Motor neuron (in vitro differentiated cells): ENCODE results near the gene AATK. TPM values are rescaled to one million over a fixed set of nuclear protein-coding genes. Genes with fewer than 3 reads are reported as not detected.

Experiments used
- ATAC-seq, 8 experiments: fragments of 200-7000 bp; cut with Tn5 transposase; replicated peaks in 6 of 8; 2 replicates each; pipeline ENCODE4 v1.8.0; 2021; ENCODE audit warnings: mild to moderate bottlenecking in 8 of 8, moderate library complexity in 8 of 8
- H3K27ac ChIP-seq, 2 donors: fragments of 250-450 bp; sonication (Bioruptor Pico); 2 replicates each; pipeline ENCODE4 v1.9.0; 2021; ENCODE audit warnings: antibody characterized with exemption in 2 of 2, mild to moderate bottlenecking in 2 of 2, moderate library complexity in 1 of 2
- H3K4me1 ChIP-seq, 2 donors: fragments of 250-450 bp; sonication (Bioruptor Pico); replicated peaks in 1 of 2; 2 replicates each; pipeline ENCODE4 v1.6.1; 2021; ENCODE audit warnings: antibody characterized with exemption in 2 of 2, mild to moderate bottlenecking in 2 of 2, moderate library complexity in 1 of 2
- H3K4me3 ChIP-seq, 5 donors: fragments of 250-450 bp; sonication (Bioruptor Pico); 2 replicates each; pipeline ENCODE4 v1.9.0; 2021; ENCODE audit warnings: antibody characterized with exemption in 5 of 5, mild to moderate bottlenecking in 5 of 5, moderate library complexity in 4 of 5
- WGBS, 10 experiments: fragments of 450-650 bp; shearing (Covaris generic); methylation state at CpG; one replicate each; pipeline ENCODE4 v1.0.0; 2022; 5-methylcytosine and 5-hydroxymethylcytosine counted together
- in situ Hi-C, 9 experiments: fragments of 400-800 bp; cut with MboI; loops; one replicate each; pipeline ENCODE4 v1.15.0; 2021; ENCODE audit warnings: low sequenced_read_pairs in 9 of 9, low pct_unique_long_range_greater_than_20kb in 2 of 9; ENCODE audit not compliant: unreplicated experiment in 9 of 9
- total RNA-seq, 8 experiments: library from RNA; unstranded; fragments of 300-600 nt; gene quantifications; 2 replicates each; pipeline versions ENCODE4 v1.2.3 to v1.2.4, GENCODE V29; 2022

Gene AATK
- total RNA-seq, 8 experiments from 2014 or later = 0.36 to 8.1 (median 3.9) TPM

GRCh38 chr17:81193051-81193410, 27.0 kb upstream of the AATK start:
- in situ Hi-C loops = no loop called here
- 88% methylated on average over 5 of the region's 17 CpGs; no CpG with 5 or more reads in 9 of the 10 experiments for WGBS, 10 experiments
- H3K27ac ChIP-seq = no peak overlapping the region
- no peak for ATAC-seq
- H3K4me1 ChIP-seq = no peaks in the 10 kb centered on the region
- no peak overlapping the region for H3K4me3 ChIP-seq

- no peak overlapping the region for H3K4me3 ChIP-seq
- 80 to 100% methylated on average over 1 to 3 of the region's 34 CpGs; no CpG with 5 or more reads in 8 of the 10 experiments for WGBS, 10 experiments
- H3K4me1 ChIP-seq = no peaks in the 10 kb centered on the region
- peak in 4 of 8 experiments; percentile 1 to 76 (median 34) for ATAC-seq
- H3K27ac ChIP-seq = no peak overlapping the region
- in situ Hi-C loops = no loop called here
These were observed 26.5 kb upstream of the AATK start for GRCh38 chr17:81192386-81193050.

- WGBS, 10 experiments = 80 to 100% (median 93%) methylated on average over 1 to 5 of the region's 14 CpGs; no CpG with 5 or more reads in 6 of the 10 experiments
- H3K4me3 ChIP-seq = no peak overlapping the region
- H3K4me1 ChIP-seq = no peaks in the 10 kb centered on the region
- ATAC-seq = no peak
- in situ Hi-C loops = no loop called here
- no peak overlapping the region for H3K27ac ChIP-seq
These were observed 25.6 kb upstream of the AATK start for GRCh38 chr17:81191646-81192045.

GRCh38 chr17:81191116-81191515, 25.1 kb upstream of the AATK start:
- Histone ChIP-seq H3K4me3 (no peak overlapping the region), H3K4me1 (no peaks in the 10 kb centered on the region), H3K27ac (no peak overlapping the region)
- 50 to 93% methylated on average over 1 to 3 of the region's 20 CpGs; no CpG with 5 or more reads in 8 of the 10 experiments for WGBS, 10 experiments
- no peak for ATAC-seq
- in situ Hi-C loops = no loop called here

GRCh38 chr17:81190591-81190990, 24.6 kb upstream of the AATK start:
- Histone ChIP-seq H3K27ac (no peak overlapping the region), H3K4me3 (no peak overlapping the region), H3K4me1 (no peaks in the 10 kb centered on the region)
- no CpG with 5 or more reads among the region's 28 CpGs for WGBS, 10 experiments
- in situ Hi-C loops = no loop called here
- ATAC-seq = no peak

- in situ Hi-C loops = no loop called here
- Histone ChIP-seq H3K27ac (no peak overlapping the region), H3K4me3 (no peak overlapping the region), H3K4me1 (no peaks in the 10 kb centered on the region)
- ATAC-seq = peak in 6 of 8 experiments; percentile 38 to 79 (median 47)
- WGBS, 10 experiments = 77 to 100% (median 97%) methylated on average over 3 to 7 of the region's 27 CpGs; no CpG with 5 or more reads in 6 of the 10 experiments
These were observed 23.9 kb upstream of the AATK start for GRCh38 chr17:81189670-81190530.

GRCh38 chr17:81189016-81189415, 23.0 kb upstream of the AATK start:
- no peaks in the 10 kb centered on the region for H3K4me1 ChIP-seq
- in situ Hi-C loops = no loop called here
- no peak overlapping the region for H3K4me3 ChIP-seq
- H3K27ac ChIP-seq = no peak overlapping the region
- no peak for ATAC-seq
- 100% methylated on average over 1 to 3 of the region's 7 CpGs; no CpG with 5 or more reads in 7 of the 10 experiments for WGBS, 10 experiments

- Histone ChIP-seq H3K4me3 (no peak overlapping the region), H3K4me1 (no peaks in the 10 kb centered on the region), H3K27ac (no peak overlapping the region)
- no peak for ATAC-seq
- in situ Hi-C loops = no loop called here
- 90 to 100% (median 93%) methylated on average over 2 to 5 of the region's 12 CpGs; no CpG with 5 or more reads in 6 of the 10 experiments for WGBS, 10 experiments
These were observed 22.4 kb upstream of the AATK start for GRCh38 chr17:81188491-81188840.

- Histone ChIP-seq H3K4me3 (no peak overlapping the region), H3K4me1 (no peaks in the 10 kb centered on the region), H3K27ac (no peak overlapping the region)
- WGBS, 10 experiments = 50 to 100% (median 70%) methylated on average over 1 to 4 of the region's 26 CpGs; no CpG with 5 or more reads in 6 of the 10 experiments
- ATAC-seq = peak in 1 of 8 experiments; percentile 3
- in situ Hi-C loops = no loop called here
These were observed 21.8 kb upstream of the AATK start for GRCh38 chr17:81187586-81188490.

- no peak for ATAC-seq
These were observed 21.1 kb upstream of the AATK start for GRCh38 chr17:81187120-81187519.

GRCh38 chr17:81186203-81186602, 20.2 kb upstream of the AATK start:
- in situ Hi-C loops = no loop called here
- Histone ChIP-seq H3K4me3 (no peak overlapping the region), H3K4me1 (no peaks in the 10 kb centered on the region), H3K27ac (no peak overlapping the region)
- no peak for ATAC-seq
- no CpG with 5 or more reads among the region's 7 CpGs for WGBS, 10 experiments

More at GRCh38 chr17:81187120-81187519, 21.1 kb upstream of the AATK start:
- H3K4me3 ChIP-seq = no peak overlapping the region
- WGBS, 10 experiments = 66 to 92% (median 87%) methylated on average over 2 to 7 of the region's 11 CpGs; no CpG with 5 or more reads in 1 of the 10 experiments
- H3K4me1 ChIP-seq = no peaks in the 10 kb centered on the region
- H3K27ac ChIP-seq = no peak overlapping the region
- in situ Hi-C loops = no loop called here

- H3K4me1 ChIP-seq = peaks cover 0 to 5% of the 10 kb centered on the region in 2 donors
- H3K4me3 ChIP-seq = no peak overlapping the region
- H3K27ac ChIP-seq = no peak overlapping the region
- in situ Hi-C loops = no loop called here
- 45 to 100% (median 59%) methylated on average over 1 to 10 of the region's 15 CpGs; no CpG with 5 or more reads in 6 of the 10 experiments for WGBS, 10 experiments
- ATAC-seq = peak in 6 of 8 experiments; percentile 23 to 63 (median 34)
These were observed 18.5 kb upstream of the AATK start for GRCh38 chr17:81184555-81184954.
